Measurements from ENCODE around the gene ERBB3.

ERBB3 gene

DNA sequence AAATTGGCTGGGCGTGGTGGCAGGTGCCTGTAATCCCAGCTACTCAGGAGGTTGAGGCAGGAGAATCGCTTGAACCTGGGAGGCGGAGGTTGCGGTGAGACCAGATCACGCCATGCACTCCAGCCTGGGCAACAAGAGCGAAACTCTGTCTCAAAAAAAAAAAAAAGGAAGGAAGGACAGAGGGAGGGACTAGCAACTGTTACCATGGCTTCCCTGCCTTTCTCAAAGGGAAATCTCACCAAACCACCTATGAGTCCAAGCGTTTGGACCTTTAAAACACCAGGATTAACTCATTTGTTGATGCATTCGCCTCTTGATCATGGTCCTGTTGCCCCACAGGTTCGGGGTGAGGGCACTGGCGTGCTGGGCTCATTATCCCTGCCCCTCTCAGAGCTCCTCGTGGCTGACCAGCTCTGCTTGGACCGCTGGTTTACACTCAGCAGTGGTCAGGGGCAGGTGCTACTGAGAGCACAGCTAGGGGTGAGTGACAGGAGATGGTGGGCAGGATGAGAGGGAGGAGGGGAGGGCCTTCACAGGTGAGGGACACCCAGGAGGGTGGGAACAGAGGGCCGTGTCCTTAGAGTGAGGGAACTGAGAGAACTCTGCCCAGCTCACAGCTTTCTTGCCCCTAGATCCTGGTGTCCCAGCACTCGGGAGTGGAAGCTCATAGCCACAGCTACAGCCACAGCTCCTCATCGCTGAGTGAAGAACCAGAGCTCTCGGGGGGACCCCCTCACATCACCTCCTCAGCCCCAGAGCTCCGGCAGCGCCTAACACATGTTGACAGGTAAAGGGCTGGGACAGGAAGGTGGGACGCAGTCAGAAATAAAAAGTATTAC is 62.2 kb downstream of the ERBB3 start:
- no peak for DNase-seq

GRCh38 chr12:56143217-56143616 is 63.3 kb downstream of the ERBB3 start:
- DNase-seq = no peak

- no peak for DNase-seq
These were observed 63.9 kb downstream of the ERBB3 start for GRCh38 chr12:56143870-56144269.

- no peak for DNase-seq
These were observed 65.3 kb downstream of the ERBB3 start for GRCh38 chr12:56145217-56145616.

- DNase-seq = no peak
These were observed 66.8 kb downstream of the ERBB3 start for GRCh38 chr12:56146492-56147460.

- DNase-seq = no peak
These were observed 70.6 kb downstream of the ERBB3 start for GRCh38 chr12:56150563-56150962.

DNA sequence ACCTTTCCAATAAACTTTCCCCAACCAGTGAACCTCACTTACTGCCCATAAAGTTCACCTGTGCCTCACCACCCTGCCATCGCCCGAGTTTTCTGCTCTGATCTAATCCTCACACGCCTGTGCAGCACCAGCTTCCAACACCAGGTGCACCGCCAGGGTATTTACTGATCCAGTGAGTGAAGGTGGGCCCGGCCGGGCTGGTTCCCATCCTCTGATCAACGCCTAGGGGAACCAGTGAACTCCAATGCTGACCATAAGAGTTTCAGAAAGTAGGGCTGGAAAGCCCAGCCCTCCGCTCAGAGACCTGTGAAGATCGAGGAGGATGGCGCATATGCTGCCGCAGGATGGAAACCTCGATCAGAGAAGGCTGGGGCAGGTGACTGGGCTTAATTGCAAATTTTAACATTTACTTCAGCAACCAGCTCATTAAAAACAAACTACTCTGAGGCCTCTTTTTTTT is 71.7 kb downstream of the ERBB3 start:
- DNase-seq = peak; percentile 6

DNA sequence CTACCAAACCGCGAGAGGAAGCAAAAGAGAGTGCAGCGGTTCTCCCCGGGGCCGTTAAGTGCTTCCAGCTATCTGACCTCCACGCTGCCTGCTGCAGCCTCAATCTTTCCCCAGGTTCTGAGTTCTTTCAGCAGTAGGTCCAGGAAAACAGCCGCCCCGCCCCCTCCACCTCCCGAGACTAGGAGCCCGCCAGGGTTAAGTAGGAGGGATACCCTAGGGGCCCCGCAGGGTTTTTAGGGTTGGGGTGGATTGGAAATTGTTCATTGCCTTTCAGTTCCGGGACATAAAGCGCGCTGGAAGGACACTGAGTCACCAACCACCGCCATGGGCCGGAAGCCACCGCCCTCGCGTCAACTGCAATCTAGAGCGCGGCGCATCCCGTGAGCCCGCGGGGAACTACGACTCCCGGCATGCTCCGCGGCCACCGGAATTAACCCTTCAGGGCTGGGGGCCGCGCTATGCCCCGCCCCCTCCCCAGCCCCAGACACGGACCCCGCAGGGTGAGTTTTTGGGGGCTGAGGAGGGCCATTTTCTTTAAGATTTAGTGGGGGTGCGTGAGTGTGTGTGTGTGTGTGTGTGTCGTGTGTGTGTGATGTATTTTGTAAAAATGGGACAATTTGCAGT is 72.3 kb downstream of the ERBB3 start, which contains the start of gene MYL6B:
MYL6B (plus strand) TSS at position 456 of the 624 bp plus-strand sequence. CDS start 1,332 bp downstream, outside the sequence.
- peak; percentile 91 for DNase-seq

Measured in amniotic stem cell (primary cell).